Fibroblast of peridontal ligament (primary cell): Measurements from ENCODE around the gene LIG1.

ENCODE experiments used
- DNase-seq: peaks from one replicate; pipeline ENCODE4 v3.0.0-alpha.2; 2010; ENCODE audit errors: extremely low read depth

LIG1 gene

GRCh38 chr19:48181505-48181904, 11.4 kb upstream of the LIG1 start:
- no peak for DNase-seq

DNA sequence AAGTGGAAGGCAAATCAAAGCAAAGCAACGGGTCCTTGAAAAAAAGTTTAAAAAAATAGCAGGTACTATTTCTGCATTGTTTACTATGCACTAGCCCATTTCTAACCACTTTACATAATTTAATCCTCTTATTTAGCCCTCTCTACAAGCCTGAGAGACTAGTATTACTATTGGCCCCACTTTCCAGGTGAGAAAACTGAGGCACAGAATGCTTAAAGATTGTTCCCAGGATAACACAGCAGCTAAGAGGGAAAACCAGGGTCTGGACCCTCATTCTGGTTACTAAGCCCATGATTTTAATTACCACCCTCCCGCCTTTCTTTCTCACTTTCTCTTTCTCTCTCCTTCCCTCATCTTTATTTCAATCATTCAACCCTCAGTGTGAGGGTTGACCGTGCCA, 6.1 kb upstream of the LIG1 start:
- no peak for DNase-seq

- DNase-seq, result no peak
These were observed 5.4 kb upstream of the LIG1 start for GRCh38 chr19:48175578-48175977.

DNA sequence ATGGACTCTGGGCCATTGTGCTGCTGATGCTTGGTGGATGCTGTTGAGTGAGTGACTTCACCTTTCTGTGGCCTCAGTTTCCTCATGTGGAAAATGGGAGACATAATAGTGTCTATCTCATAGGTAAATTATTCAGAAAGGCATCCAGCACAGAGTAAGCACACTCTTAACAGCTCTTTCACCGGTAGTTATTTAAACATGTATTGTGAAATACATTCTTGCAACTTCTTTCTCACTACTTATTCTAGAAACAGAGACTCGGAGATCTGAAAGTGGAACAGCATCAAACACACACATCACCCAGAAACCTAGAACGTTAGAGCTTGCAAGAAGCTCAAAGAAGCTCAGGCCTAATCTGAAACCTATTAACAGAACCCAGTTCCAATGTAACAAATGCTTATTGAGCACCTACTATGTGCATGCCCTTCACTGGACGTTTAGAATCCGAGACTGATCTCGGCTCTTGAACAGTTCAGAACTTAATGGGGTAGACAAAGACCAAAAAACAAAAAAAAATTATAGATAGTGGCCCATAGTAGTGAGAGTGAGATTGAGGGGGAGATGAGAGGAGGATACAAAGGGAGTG, 4.4 kb upstream of the LIG1 start:
- DNase-seq, result no peak

DNA sequence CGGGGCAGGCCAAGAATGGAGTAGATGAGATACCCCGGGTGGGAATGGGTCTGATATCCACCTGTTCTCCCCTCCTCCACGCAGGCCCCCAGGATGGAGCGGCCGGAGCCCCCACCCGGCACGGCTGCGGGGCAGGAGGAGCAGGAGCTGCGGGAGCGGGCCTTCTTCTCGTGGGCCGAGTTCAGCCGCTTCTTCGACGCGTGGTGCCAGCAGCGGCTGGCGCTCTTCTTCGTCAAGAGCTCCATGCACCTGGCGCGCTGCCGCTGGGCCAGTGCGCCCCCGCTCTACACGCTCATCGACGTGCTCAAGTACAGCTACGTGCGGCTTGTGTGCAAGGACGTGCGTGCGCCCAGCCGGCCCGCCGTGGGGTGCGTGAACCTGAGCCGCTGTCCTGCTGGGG, 1.6 kb upstream of the LIG1 start:
- DNase-seq, result no peak

DNA sequence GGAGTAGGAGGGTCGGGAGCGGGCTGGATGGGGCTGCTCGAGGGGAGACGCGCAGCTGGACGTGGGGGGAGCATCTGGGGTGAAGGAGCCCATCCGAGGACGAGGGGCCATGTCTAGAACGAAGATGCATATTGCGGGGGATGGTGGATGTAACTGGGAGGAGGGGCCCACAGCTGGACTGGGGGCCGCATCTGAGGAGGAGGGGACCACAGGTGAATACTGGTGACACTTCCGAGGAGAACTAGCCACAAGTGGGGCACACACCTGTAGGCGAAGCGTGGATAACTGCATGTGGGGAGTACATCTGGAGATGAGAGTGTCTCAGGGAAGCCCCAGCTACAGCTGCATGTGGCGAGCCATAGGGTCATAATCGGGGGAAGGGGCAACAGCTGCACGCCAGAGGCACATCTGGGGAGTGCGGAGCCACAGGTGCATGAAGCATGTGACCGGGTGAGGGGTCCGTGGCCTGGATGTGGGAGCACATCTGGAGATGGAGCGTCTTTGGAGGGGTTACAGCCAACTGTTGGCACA, 738 bp upstream of the LIG1 start:
- no peak for DNase-seq

DNA sequence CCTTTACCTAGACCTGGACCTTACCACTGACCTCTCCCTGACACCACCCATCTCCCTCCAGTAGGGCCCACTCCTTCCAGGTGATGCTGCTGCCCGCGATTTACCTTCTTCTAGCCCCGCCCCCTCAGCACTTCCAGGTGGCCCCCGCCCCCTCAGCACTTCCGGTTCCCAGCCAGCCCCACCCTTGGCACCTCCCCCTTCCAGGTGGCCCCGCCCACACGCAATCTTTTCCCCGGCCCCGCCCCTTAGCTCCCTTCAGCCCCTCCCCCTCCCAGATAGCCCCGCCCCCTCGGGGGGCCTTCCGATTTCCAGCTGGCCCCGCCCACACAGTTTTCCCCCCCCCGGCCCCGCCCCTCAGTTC, 586 bp downstream of the LIG1 start:
- peak; percentile 51 for DNase-seq

DNA sequence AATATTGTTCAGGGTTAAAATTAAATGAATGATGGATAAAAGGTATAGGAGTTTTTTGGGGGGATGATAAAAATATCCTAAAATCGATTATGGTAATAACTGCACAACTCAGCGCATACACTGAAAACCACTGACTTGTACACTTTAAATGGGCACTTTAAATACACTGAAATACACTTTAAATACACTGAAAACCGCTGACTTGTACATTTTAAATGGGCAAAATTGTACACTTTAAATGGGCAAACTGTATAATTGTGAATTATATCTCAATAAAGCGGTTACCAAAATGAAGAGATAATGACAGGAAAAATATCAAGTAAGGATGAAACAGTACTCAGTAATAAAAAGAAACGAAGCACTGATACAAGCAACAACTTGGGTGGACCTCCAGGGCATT, 1.5 kb downstream of the LIG1 start:
- DNase-seq, result no peak

DNA sequence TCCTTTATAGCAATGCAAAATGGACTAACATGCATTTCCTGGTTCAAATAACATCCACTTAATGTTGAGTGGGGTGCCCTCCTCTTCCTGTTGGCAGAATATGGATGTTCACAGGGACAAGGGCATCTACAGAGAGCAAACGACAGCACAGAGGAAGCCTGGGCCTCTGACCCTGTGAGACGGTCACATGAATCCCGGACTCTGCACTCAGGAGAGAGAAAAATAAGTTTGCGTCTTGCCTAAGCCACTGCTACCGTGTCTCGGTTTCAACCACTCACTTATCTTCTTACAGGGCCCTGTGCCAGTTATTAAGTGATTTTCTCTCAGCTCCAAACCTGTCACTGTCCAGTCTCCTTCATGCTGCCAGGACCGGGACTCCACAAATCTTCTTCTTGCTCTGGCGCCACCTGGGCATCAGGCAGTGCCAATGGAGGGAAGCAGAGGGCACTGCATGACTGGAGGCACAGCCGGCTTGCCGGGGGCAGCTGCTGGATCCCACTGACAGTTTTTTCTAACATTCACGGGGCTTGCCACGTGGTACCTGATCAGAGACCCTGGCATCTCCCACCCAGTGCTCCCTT, 11.8 kb downstream of the LIG1 start:
- DNase-seq, result no peak

- DNase-seq, result peak; percentile 10
These were observed 16.1 kb downstream of the LIG1 start for GRCh38 chr19:48154003-48154402.

GRCh38 chr19:48152551-48152950, 17.6 kb downstream of the LIG1 start:
- DNase-seq, result peak; percentile 97

GRCh38 chr19:48149430-48149829, 20.7 kb downstream of the LIG1 start:
- no peak for DNase-seq

DNA sequence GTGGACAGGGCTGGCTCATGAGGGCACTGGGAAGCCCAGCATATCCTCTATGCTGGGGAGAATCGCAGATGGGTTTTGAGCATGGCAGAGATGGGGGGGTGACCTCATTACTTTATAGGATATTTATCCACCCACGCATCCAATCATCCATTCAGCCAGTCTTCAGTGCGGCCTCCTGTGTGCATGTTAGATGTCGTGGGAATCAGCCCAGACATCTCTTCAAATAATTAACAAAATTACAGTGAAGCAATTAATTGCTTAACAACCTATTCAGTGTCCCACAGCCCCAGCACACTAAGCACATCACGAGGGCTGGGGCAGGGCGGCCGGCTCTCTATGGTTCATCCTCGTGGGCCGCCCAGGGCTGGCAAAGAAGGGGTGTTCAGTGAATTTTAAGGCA, 21.6 kb downstream of the LIG1 start:
- no peak for DNase-seq

GRCh38 chr19:48147597-48148175, 22.5 kb downstream of the LIG1 start:
- DNase-seq, result no peak

- no peak for DNase-seq
These were observed 31.1 kb downstream of the LIG1 start for GRCh38 chr19:48139053-48139452.

DNA sequence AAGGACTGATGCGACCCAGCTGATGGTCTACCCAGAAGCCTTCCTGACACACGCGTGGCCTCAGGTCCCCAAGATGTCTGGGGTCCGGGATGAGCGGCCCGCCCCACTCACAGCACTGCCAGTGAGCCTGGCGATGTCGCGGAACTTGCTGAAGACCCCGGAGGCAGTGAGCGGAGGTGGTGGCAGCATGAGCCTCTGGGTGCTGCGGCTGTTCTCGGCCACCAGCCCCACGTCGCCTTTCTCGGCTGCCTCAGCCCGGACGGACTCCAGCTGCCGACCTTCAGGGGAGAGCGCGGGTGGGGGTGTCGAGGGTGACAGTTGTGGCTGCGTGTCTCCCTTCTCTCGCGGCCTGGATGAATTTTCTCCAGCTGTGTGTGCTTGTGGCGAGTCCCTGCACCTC, 32.7 kb downstream of the LIG1 start:
- DNase-seq, result no peak

- DNase-seq, result no peak
These were observed 33.6 kb downstream of the LIG1 start for GRCh38 chr19:48136547-48136946.

GRCh38 chr19:48135411-48135810, 34.7 kb downstream of the LIG1 start:
- DNase-seq, result no peak

- no peak for DNase-seq
These were observed 37.0 kb downstream of the LIG1 start for GRCh38 chr19:48133094-48133493.

DNA sequence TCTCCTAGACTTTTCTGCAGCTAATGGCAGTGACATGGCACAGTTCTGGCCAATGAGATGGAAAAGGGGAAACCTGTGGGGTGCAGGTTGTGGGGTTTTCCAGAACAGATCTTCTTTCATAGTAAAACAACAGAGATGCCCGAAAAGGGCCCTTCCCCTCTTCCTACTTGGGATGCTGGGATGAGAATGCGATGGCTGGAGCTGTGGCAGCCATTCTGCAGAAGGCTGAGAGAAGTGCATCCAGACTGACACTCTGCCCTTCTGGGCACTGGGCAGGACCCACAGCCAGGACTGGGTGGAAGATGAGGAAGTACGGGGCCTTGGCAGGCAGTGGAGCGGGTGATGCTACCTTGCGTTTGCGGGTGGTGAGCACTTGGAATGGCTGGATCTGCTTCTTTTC, 42.6 kb downstream of the LIG1 start:
- DNase-seq, result no peak

GRCh38 chr19:48123907-48124651, 46.1 kb downstream of the LIG1 start:
- DNase-seq, result peak; percentile 63

GRCh38 chr19:48122421-48122820, 47.7 kb downstream of the LIG1 start:
- DNase-seq, result no peak

DNA sequence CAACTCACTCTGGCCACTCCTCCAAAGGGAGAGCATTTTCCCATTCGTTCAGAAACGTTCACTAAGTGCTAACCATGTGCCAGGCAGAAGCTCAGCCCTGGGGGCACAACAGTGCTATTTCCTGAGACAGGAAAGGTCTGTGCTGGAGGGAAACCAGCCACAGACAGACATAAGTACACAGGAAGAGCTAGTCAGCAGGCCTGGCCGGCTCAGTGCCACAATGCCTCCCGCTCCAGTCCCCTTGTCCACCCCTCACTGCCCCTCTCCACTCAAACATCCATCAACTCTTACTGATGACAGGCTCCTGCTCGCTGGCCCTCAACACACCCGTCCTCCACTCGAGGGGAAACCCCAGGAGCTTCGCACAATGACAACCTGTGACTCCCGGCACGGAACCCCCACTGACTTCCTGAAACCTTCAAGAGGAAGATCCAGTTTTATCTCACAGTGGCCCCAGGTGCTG, 48.2 kb downstream of the LIG1 start:
- no peak for DNase-seq
